Upper lobe of left lung (tissue), 4 donors: ENCODE results near the gene ALKBH8.

Experiments used
- CTCF ChIP-seq, 6 experiments: fragments of 450-650 bp in 4 of 6; fragments of 200-600 bp in 2 of 6; sonication (generic) in 2 of 6; IDR thresholded peaks; one replicate each; pipeline ENCODE4 v1.5.1; 2016 to 2019; ENCODE audit warnings: antibody characterized with exemption in 6 of 6
- EP300 ChIP-seq, 4 donors: sonication (generic); formaldehyde crosslinking; IDR thresholded peaks; one replicate each; pipeline ENCODE4 v1.5.1; 2017; ENCODE audit warnings: antibody characterized with exemption in 4 of 4, control low read depth in 2 of 4
- POLR2A ChIP-seq, 4 donors: fragments of 450-650 bp; IDR thresholded peaks; one replicate each; pipeline ENCODE4 v1.5.1; 2016 to 2017; ENCODE audit warnings: antibody characterized with exemption in 4 of 4, mild to moderate bottlenecking in 2 of 4

DNA sequence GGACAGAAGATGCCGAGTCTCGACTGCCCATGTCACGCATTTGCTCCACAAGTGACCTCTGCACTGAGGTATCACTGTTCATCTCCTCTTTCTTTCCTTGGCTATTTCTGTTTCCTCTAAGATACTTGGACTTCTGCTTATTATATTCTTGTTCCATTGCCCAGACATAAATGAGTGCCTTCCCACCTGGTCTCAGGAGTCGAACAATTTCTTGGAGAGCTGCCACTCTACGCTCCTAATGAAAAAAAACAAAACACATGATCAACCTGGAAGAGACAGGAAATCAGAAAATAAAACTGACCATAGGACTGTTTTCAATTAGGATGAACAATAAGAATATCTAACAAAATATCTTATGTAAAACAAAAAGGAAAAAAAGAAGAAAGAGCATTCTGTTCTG lies 60.6 kb downstream of the ALKBH8 start:
- TF ChIP-seq POLR2A (IDR thresholded peaks at IDR 0.05) = no peak
- no peak for TF ChIP-seq CTCF (IDR thresholded peaks at IDR 0.05)
- TF ChIP-seq EP300 (IDR thresholded peaks at IDR 0.05) = no peak
